ENCODE data around the gene P2RX2.

Gene P2RX2

GRCh38 chr12:132647858-132648257, 29.3 kb downstream of the P2RX2 start:
- no peak for DNase-seq
- Histone ChIP-seq H3K27me3 (ENCODE audit: insufficient read depth, low read length) (no peaks in the 10 kb centered on the region), H3K14ac (ENCODE audit: low read length) (no peak overlapping the region), H3K4me1 (ENCODE audit: control insufficient read depth in 1 of 2, insufficient read depth in 2 of 2, low read length in 2 of 2) (no peaks in the 10 kb centered on the region), H3K36me3 (ENCODE audit: control insufficient read depth in 1 of 2, insufficient read depth in 2 of 2, low read length in 2 of 2) (peaks cover 58 to 62% of the 10 kb centered on the region in 2 experiments), H2BK5ac (ENCODE audit: low read depth, low read length, poor library complexity) (no peak overlapping the region), H2BK120ac (ENCODE audit: insufficient read depth, low read length, poor library complexity) (no peak overlapping the region), H3K23ac (ENCODE audit: low read length) (no peak overlapping the region), H3K9ac (ENCODE audit: low read length) (no peak overlapping the region), H3K4me2 (ENCODE audit: low read length) (no peak overlapping the region), H4K91ac (ENCODE audit: low read depth, low read length) (no peak overlapping the region), H3K4ac (ENCODE audit: low read depth, low read length) (no peak overlapping the region), H3K79me1 (ENCODE audit: low read length) (no peaks in the 10 kb centered on the region), H2BK12ac (ENCODE audit: low read length) (no peak overlapping the region), H3K18ac (ENCODE audit: low read length) (no peak overlapping the region), H2AFZ (ENCODE audit: insufficient read depth, low read length, poor library complexity) (no peak overlapping the region), H2AK5ac (ENCODE audit: low read length) (no peak overlapping the region), H4K12ac (ENCODE audit: low read depth, low read length) (no peak overlapping the region), H4K8ac (ENCODE audit: low read depth, low read length) (no peak overlapping the region), H3K9me3 (ENCODE audit: insufficient read depth, low read depth, low read length) (no peaks in the 10 kb centered on the region), H3K27ac (ENCODE audit: low read depth, low read length) (no peak overlapping the region), H3K4me3 (ENCODE audit: low read depth, low read length) (no peak overlapping the region), H3K79me2 (ENCODE audit: control insufficient read depth, insufficient read depth, low read length, poor library complexity) (no peaks in the 10 kb centered on the region)
- no CpG with 5 or more reads among the region's 10 CpGs for WGBS (ENCODE audit: extremely low coverage, insufficient coverage, insufficient read length)

GRCh38 chr12:132648616-132649225, 30.1 kb downstream of the P2RX2 start:
- H3K4ac ChIP-seq (ENCODE audit: low read depth, low read length), result no peak overlapping the region
- no CpG with 5 or more reads among the region's 24 CpGs for WGBS (ENCODE audit: extremely low coverage, insufficient coverage, insufficient read length)

GRCh38 chr12:132649226-132649945, 30.8 kb downstream of the P2RX2 start:
- no peak for DNase-seq
- no peak overlapping the region for H3K4me3 ChIP-seq (ENCODE audit: low read depth, low read length)
- no peak overlapping the region for H3K23ac ChIP-seq (ENCODE audit: low read length)
- H3K4me1 ChIP-seq (ENCODE audit: control insufficient read depth in 1 of 2, insufficient read depth in 2 of 2, low read length in 2 of 2), result no peaks in the 10 kb centered on the region
- H2BK12ac ChIP-seq (ENCODE audit: low read length), result no peak overlapping the region
- H3K18ac ChIP-seq (ENCODE audit: low read length), result no peak overlapping the region
- WGBS (ENCODE audit: extremely low coverage, insufficient coverage, insufficient read length), result no CpG with 5 or more reads among the region's 27 CpGs
- H3K9ac ChIP-seq (ENCODE audit: low read length), result no peak overlapping the region
- H3K36me3 ChIP-seq (ENCODE audit: control insufficient read depth in 1 of 2, insufficient read depth in 2 of 2, low read length in 2 of 2), result peaks cover 46 to 52% of the 10 kb centered on the region in 2 experiments
- H3K14ac ChIP-seq (ENCODE audit: low read length), result no peak overlapping the region
- H2AK5ac ChIP-seq (ENCODE audit: low read length), result no peak overlapping the region
- no peak overlapping the region for H2BK5ac ChIP-seq (ENCODE audit: low read depth, low read length, poor library complexity)
- no peak overlapping the region for H3K4me2 ChIP-seq (ENCODE audit: low read length)
- H4K12ac ChIP-seq (ENCODE audit: low read depth, low read length), result no peak overlapping the region
- no peaks in the 10 kb centered on the region for H3K79me2 ChIP-seq (ENCODE audit: control insufficient read depth, insufficient read depth, low read length, poor library complexity)
- H4K91ac ChIP-seq (ENCODE audit: low read depth, low read length), result no peak overlapping the region
- H4K8ac ChIP-seq (ENCODE audit: low read depth, low read length), result no peak overlapping the region
- H3K27ac ChIP-seq (ENCODE audit: low read depth, low read length), result no peak overlapping the region
- H3K79me1 ChIP-seq (ENCODE audit: low read length), result no peaks in the 10 kb centered on the region
- H3K4ac ChIP-seq (ENCODE audit: low read depth, low read length), result no peak overlapping the region
- no peaks in the 10 kb centered on the region for H3K9me3 ChIP-seq (ENCODE audit: insufficient read depth, low read depth, low read length)
- H2BK120ac ChIP-seq (ENCODE audit: insufficient read depth, low read length, poor library complexity), result no peak overlapping the region
- H3K27me3 ChIP-seq (ENCODE audit: insufficient read depth, low read length), result no peaks in the 10 kb centered on the region
- no peak overlapping the region for H2AFZ ChIP-seq (ENCODE audit: insufficient read depth, low read length, poor library complexity)

More at GRCh38 chr12:132648616-132649225, 30.1 kb downstream of the P2RX2 start:
- Histone ChIP-seq H3K79me2 (ENCODE audit: control insufficient read depth, insufficient read depth, low read length, poor library complexity) (no peaks in the 10 kb centered on the region), H3K36me3 (ENCODE audit: control insufficient read depth in 1 of 2, insufficient read depth in 2 of 2, low read length in 2 of 2) (peaks cover 53 to 56% of the 10 kb centered on the region in 2 experiments), H2BK120ac (ENCODE audit: insufficient read depth, low read length, poor library complexity) (no peak overlapping the region), H4K91ac (ENCODE audit: low read depth, low read length) (no peak overlapping the region), H3K9me3 (ENCODE audit: insufficient read depth, low read depth, low read length) (no peaks in the 10 kb centered on the region), H3K4me1 (ENCODE audit: control insufficient read depth in 1 of 2, insufficient read depth in 2 of 2, low read length in 2 of 2) (no peaks in the 10 kb centered on the region), H3K4me2 (ENCODE audit: low read length) (no peak overlapping the region), H3K23ac (ENCODE audit: low read length) (no peak overlapping the region), H4K12ac (ENCODE audit: low read depth, low read length) (no peak overlapping the region), H2BK5ac (ENCODE audit: low read depth, low read length, poor library complexity) (no peak overlapping the region), H3K9ac (ENCODE audit: low read length) (no peak overlapping the region), H4K8ac (ENCODE audit: low read depth, low read length) (no peak overlapping the region), H2AK5ac (ENCODE audit: low read length) (no peak overlapping the region), H3K4me3 (ENCODE audit: low read depth, low read length) (peak overlapping the region; percentile 4), H3K14ac (ENCODE audit: low read length) (no peak overlapping the region), H3K18ac (ENCODE audit: low read length) (no peak overlapping the region), H2AFZ (ENCODE audit: insufficient read depth, low read length, poor library complexity) (no peak overlapping the region), H3K27me3 (ENCODE audit: insufficient read depth, low read length) (no peaks in the 10 kb centered on the region), H2BK12ac (ENCODE audit: low read length) (no peak overlapping the region), H3K79me1 (ENCODE audit: low read length) (no peaks in the 10 kb centered on the region), H3K27ac (ENCODE audit: low read depth, low read length) (no peak overlapping the region)
- DNase-seq, result no peak

- no CpG with 5 or more reads among the region's 9 CpGs for WGBS (ENCODE audit: extremely low coverage, insufficient coverage, insufficient read length)
- H2BK5ac ChIP-seq (ENCODE audit: low read depth, low read length, poor library complexity), result no peak overlapping the region
- H3K18ac ChIP-seq (ENCODE audit: low read length), result no peak overlapping the region
Measured at GRCh38 chr12:132651444-132652100, 33.0 kb downstream of the P2RX2 start.

More at GRCh38 chr12:132651444-132652100, 33.0 kb downstream of the P2RX2 start:
- Histone ChIP-seq H2BK12ac (ENCODE audit: low read length) (no peak overlapping the region), H2AK5ac (ENCODE audit: low read length) (no peak overlapping the region), H3K9ac (ENCODE audit: low read length) (no peak overlapping the region), H3K27me3 (ENCODE audit: insufficient read depth, low read length) (no peaks in the 10 kb centered on the region), H4K8ac (ENCODE audit: low read depth, low read length) (no peak overlapping the region), H3K79me1 (ENCODE audit: low read length) (no peaks in the 10 kb centered on the region), H3K27ac (ENCODE audit: low read depth, low read length) (no peak overlapping the region), H3K36me3 (ENCODE audit: control insufficient read depth in 1 of 2, insufficient read depth in 2 of 2, low read length in 2 of 2) (peaks cover 47 to 52% of the 10 kb centered on the region in 2 experiments), H2AFZ (ENCODE audit: insufficient read depth, low read length, poor library complexity) (no peak overlapping the region), H3K79me2 (ENCODE audit: control insufficient read depth, insufficient read depth, low read length, poor library complexity) (no peaks in the 10 kb centered on the region), H3K4me3 (ENCODE audit: low read depth, low read length) (no peak overlapping the region), H2BK120ac (ENCODE audit: insufficient read depth, low read length, poor library complexity) (no peak overlapping the region), H3K4me2 (ENCODE audit: low read length) (no peak overlapping the region), H4K91ac (ENCODE audit: low read depth, low read length) (no peak overlapping the region), H3K23ac (ENCODE audit: low read length) (no peak overlapping the region), H3K4me1 (ENCODE audit: control insufficient read depth in 1 of 2, insufficient read depth in 2 of 2, low read length in 2 of 2) (no peaks in the 10 kb centered on the region), H3K14ac (ENCODE audit: low read length) (no peak overlapping the region), H4K12ac (ENCODE audit: low read depth, low read length) (no peak overlapping the region), H3K9me3 (ENCODE audit: insufficient read depth, low read depth, low read length) (no peaks in the 10 kb centered on the region), H3K4ac (ENCODE audit: low read depth, low read length) (no peak overlapping the region)
- DNase-seq, result no peak
